A549 (cell line): Measurements from ENCODE around the gene MAP3K5. TPM values are rescaled to one million over a fixed set of nuclear protein-coding genes. Genes with fewer than 3 reads are reported as not detected.
"Not testable (repeated sequence)": the region's sequence is repeated elsewhere in the genome, so short reads cannot be mapped to it uniquely, and the experiment has no call there.

Experiments
- ATAC-seq, 2 experiments: fragments of 200-7000 bp in 1 of 2; fragments of >200 bp in 1 of 2; cut with Nextera tagmentation in 1 of 2; cut with Tn5 transposase in 1 of 2; 3 replicates each; pipeline versions ENCODE4 v1.8.0 to v1.9.1; 2018 to 2020; ENCODE audit warnings: mild to moderate bottlenecking in 1 of 2, moderate library complexity in 1 of 2
- CTCF ChIA-PET: fragments of 300-600 bp; sonication (Branson Sonifier 250); formaldehyde crosslinking; extraction: SDS; loops from one replicate; lab custom pipeline; 2021; ENCODE audit warnings: antibody characterized with exemption, inconsistent platforms; lab: Yijun Ruan, JAX
- POLR2A ChIA-PET: fragments of 350-600 bp; formaldehyde crosslinking; extraction: SDS; loops from one replicate; lab custom pipeline; 2021; ENCODE audit warnings: antibody characterized with exemption, inconsistent platforms; lab: Yijun Ruan, JAX
- DNase-seq, 2 experiments: peaks; one replicate each; pipeline versions ENCODE4 v3.0.0 to v3.0.0-alpha.2; 2011 to 2016; ENCODE audit warnings: low read depth in 1 of 2, low spot score in 1 of 2
- FAIRE-seq: peaks from 2 replicates; lab custom pipeline; 2011; peaks lifted over from hg19 to GRCh38; lab: Jason Lieb, UNC
- H3K27ac ChIP-seq, 2 experiments: fragments of >200 bp; sonication (Bioruptor Twin); formaldehyde crosslinking; 3 replicates each; pipeline ENCODE4 v1.5.1; 2016 to 2017
- H3K4me1 ChIP-seq: fragments of >200 bp; sonication (Bioruptor Twin); formaldehyde crosslinking; 3 replicates; pipeline ENCODE4 v1.6.1; 2016
- H3K4me2 ChIP-seq: fragments of >200 bp; sonication (Bioruptor Twin); formaldehyde crosslinking; 3 replicates; pipeline ENCODE4 v1.6.1; 2016
- H3K4me3 ChIP-seq: fragments of >200 bp; sonication (Bioruptor Twin); formaldehyde crosslinking; 3 replicates; pipeline ENCODE4 v1.5.1; 2016
- H3K9me3 ChIP-seq: fragments of >200 bp; sonication (Bioruptor Twin); formaldehyde crosslinking; 3 replicates; pipeline ENCODE4 v1.6.1; 2016
- CBX2 ChIP-seq: fragments of 200-600 bp; sonication (generic); IDR thresholded peaks from 2 replicates; pipeline ENCODE4 v1.6.1; 2016; ENCODE audit warnings: low read depth, mild to moderate bottlenecking, borderline replicate concordance
- CBX8 ChIP-seq: fragments of 200-600 bp; sonication (generic); IDR thresholded peaks from 2 replicates; pipeline ENCODE4 v1.6.1; 2016
- EHF ChIP-seq: fragments of 250-450 bp; sonication (Bioruptor Pico); IDR thresholded peaks from 2 replicates; pipeline ENCODE4 v1.5.0; 2020; ENCODE audit warnings: mild to moderate bottlenecking
- EHMT2 ChIP-seq: fragments of 200-600 bp; sonication (generic); IDR thresholded peaks from 2 replicates; pipeline ENCODE4 v1.6.1; 2016; ENCODE audit warnings: antibody characterized with exemption, low read depth, mild to moderate bottlenecking, moderate library complexity
- EP300 ChIP-seq, 2 experiments: fragments of >200 bp; sonication (Bioruptor Twin); formaldehyde crosslinking; IDR thresholded peaks; 2 replicates in 1 of 2; 3 replicates in 1 of 2; pipeline ENCODE4 v1.6.1; 2016 to 2017
- FOXS1 ChIP-seq: fragments of 250-450 bp; sonication (Bioruptor Pico); IDR thresholded peaks from 2 replicates; pipeline ENCODE4 v1.5.0; 2020; ENCODE audit warnings: mild to moderate bottlenecking, moderate library complexity
- GATA3 ChIP-seq: IDR thresholded peaks from 2 replicates; pipeline ENCODE4 v1.6.1; 2012; ENCODE audit warnings: borderline replicate concordance
- HDAC2 ChIP-seq: fragments of 200-600 bp; sonication (generic); IDR thresholded peaks from 2 replicates; pipeline ENCODE4 v1.6.1; 2016
- HEYL ChIP-seq: fragments of 250-450 bp; sonication (Bioruptor Pico); IDR thresholded peaks from 2 replicates; pipeline ENCODE4 v1.8.0; 2021; ENCODE audit warnings: mild to moderate bottlenecking, moderate library complexity
- HOXA7 ChIP-seq: fragments of 250-450 bp; sonication (Bioruptor Pico); IDR thresholded peaks from 2 replicates; pipeline ENCODE4 v1.5.0; 2020; ENCODE audit warnings: mild to moderate bottlenecking, moderate library complexity
- KDM5A ChIP-seq: fragments of 200-600 bp; sonication (generic); IDR thresholded peaks from 2 replicates; pipeline ENCODE4 v1.6.1; 2016; ENCODE audit warnings: antibody characterized with exemption, mild to moderate bottlenecking
- NFE2L2 ChIP-seq: fragments of 150-350 bp; conservative IDR thresholded peaks from 2 replicates; pipeline ENCODE4 v1.6.1; 2014; ENCODE audit warnings: low read length
- NR3C1 ChIP-seq: fragments of >200 bp; sonication (Bioruptor Twin); formaldehyde crosslinking; IDR thresholded peaks from 3 replicates; pipeline ENCODE4 v1.6.1; 2017
- RCOR1 ChIP-seq: fragments of 150-350 bp; IDR thresholded peaks from 2 replicates; pipeline ENCODE4 v1.6.1; 2014; ENCODE audit warnings: antibody characterized with exemption, low read length, low read depth
- RNF2 ChIP-seq: fragments of 200-600 bp; sonication (generic); IDR thresholded peaks from 2 replicates; pipeline ENCODE4 v1.6.1; 2016; ENCODE audit warnings: low read depth, mild to moderate bottlenecking, antibody characterized with exemption, moderate library complexity, borderline replicate concordance
- SREBF2 ChIP-seq: fragments of 450-650 bp; IDR thresholded peaks from 2 replicates; pipeline ENCODE4 v1.6.1; 2014; ENCODE audit warnings: mild to moderate bottlenecking, moderate library complexity
- ZC3H11A ChIP-seq: fragments of 450-650 bp; IDR thresholded peaks from 2 replicates; pipeline ENCODE4 v1.6.1; 2014; ENCODE audit warnings: antibody characterized with exemption, mild to moderate bottlenecking
- ZNF302 ChIP-seq: fragments of 250-450 bp; sonication (Bioruptor Pico); IDR thresholded peaks from 2 replicates; pipeline ENCODE4 v1.9.0; 2021; ENCODE audit warnings: inconsistent platforms, mild to moderate bottlenecking, moderate library complexity
- WGBS: methylation state at CpG from one replicate; pipeline ENCODE4 v1.1.6; 2017; ENCODE audit errors: missing lambda C conversion rate; 5-methylcytosine and 5-hydroxymethylcytosine counted together
- polyA plus RNA-seq, 4 experiments: library from polyadenylated mRNA; depleted of rRNA in 3 of 4; stranded (reverse); fragments of >200 nt; fragmentation: RNase III in 1 of 4; extraction: RNeasy Plus Mini Kit Qiagen cat#74134 plus additional on column Dnase treatment in 1 of 4; gene quantifications; 2 replicates in 3 of 4; 3 replicates in 1 of 4; pipeline ENCODE4 v1.2.3, GENCODE V29; 2011 to 2017
- TF ChIP-seq, protein P1 (sequence below): IDR thresholded peaks from 2 replicates; pipeline ENCODE4 v1.6.1; 2012
- TF ChIP-seq, protein P2 (sequence below): fragments of 250-450 bp; sonication (Bioruptor Pico); IDR thresholded peaks from 2 replicates; pipeline ENCODE4 v1.5.0; 2021; ENCODE audit warnings: mild to moderate bottlenecking, moderate library complexity, borderline replicate concordance
- TF ChIP-seq, protein P3 (sequence below): fragments of 450-650 bp; IDR thresholded peaks from 2 replicates; pipeline ENCODE4 v1.6.1; 2014; ENCODE audit warnings: antibody characterized with exemption

The MAP3K5 gene
- polyA plus RNA-seq, 2 of the 4 experiments (the other 2 are of a cell fraction): 2.1 to 4.1 TPM

DNA sequence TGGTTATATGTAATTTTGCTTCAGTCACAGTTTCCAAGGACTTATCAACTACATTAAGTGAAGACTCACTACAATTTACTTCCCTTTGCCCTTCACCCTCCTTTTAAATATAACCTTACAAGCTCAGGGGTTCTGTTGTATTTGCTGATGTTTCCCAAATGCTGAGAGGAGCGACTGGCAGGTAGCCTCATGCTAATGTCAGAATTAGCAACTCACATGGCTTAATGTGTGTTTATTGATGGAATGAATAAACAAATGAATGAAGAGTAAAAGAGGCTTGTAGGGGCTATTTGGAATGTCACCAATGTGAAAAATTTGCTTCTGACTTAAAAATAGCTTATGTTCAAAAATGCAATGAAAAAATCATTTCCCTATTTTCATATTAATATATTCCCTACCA lies 200.7 kb downstream of the MAP3K5 start:
- FAIRE-seq: no peak
- Histone ChIP-seq H3K9me3 (no peaks in the 10 kb centered on the region), H3K4me1 (peaks cover 10% of the 10 kb centered on the region), H3K27ac (no peak overlapping the region), H3K4me2 (no peak overlapping the region), H3K4me3 (no peak overlapping the region)
- no peak for ATAC-seq
- TF ChIP-seq EHF (CRISPR knock-in tag) (no peak), RCOR1 (no peak), RNF2 (no peak), HEYL (CRISPR knock-in tag) (no peak), NR3C1 (no peak), GATA3 (no peak), HOXA7 (no peak), EHMT2 (no peak), ZNF302 (CRISPR knock-in tag) (no peak), EP300 (IDR thresholded peaks at IDR 0.05) (no peak), KDM5A (no peak), HDAC2 (no peak), SREBF2 (no peak), FOXS1 (CRISPR knock-in tag) (no peak)
- TF ChIP-seq, protein P1, sequence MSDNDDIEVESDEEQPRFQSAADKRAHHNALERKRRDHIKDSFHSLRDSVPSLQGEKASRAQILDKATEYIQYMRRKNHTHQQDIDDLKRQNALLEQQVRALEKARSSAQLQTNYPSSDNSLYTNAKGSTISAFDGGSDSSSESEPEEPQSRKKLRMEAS: no peak
- TF ChIP-seq, protein P2, sequence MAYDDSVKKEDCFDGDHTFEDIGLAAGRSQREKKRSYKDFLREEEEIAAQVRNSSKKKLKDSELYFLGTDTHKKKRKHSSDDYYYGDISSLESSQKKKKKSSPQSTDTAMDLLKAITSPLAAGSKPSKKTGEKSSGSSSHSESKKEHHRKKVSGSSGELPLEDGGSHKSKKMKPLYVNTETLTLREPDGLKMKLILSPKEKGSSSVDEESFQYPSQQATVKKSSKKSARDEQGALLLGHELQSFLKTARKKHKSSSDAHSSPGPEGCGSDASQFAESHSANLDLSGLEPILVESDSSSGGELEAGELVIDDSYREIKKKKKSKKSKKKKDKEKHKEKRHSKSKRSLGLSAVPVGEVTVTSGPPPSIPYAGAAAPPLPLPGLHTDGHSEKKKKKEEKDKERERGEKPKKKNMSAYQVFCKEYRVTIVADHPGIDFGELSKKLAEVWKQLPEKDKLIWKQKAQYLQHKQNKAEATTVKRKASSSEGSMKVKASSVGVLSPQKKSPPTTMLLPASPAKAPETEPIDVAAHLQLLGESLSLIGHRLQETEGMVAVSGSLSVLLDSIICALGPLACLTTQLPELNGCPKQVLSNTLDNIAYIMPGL (CRISPR knock-in tag): no peak
- no peak for DNase-seq
- 88% methylated on average over 1 of the region's 1 CpG for WGBS
- ChIA-PET POLR2A (no interaction called here), CTCF (interaction anchor here (0.6 to 1.7 kb wide), 4 partner anchors 8 to 201 kb away, joined by 3 to 6 read pairs (median 4); partner anchors contain the start of gene MAP3K5)

DNA sequence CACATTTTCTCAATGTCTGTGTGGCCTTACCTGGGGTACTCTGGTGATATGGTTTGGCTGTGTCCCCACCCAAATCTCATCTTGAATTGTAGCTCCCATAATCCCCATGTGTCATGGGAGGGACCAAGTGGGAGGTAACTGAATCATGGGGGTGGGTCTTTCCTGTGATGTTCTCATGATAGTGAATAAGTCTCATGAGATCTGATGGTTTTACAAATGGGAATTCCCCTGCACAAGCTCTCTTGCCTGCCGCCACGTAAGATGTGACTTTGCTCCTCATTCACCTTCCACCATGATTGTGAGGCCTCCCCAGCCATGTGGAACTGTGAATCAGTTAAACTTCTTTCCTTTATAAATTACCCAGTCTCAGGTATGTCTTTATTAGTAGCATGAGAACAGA lies 201.4 kb downstream of the MAP3K5 start:
- CTCF ChIA-PET: interaction anchor here (1.3 to 7.7 kb wide), 3 partner anchors 53 to 202 kb away, joined by 5 to 41 read pairs (median 6); partner anchors contain the start of gene MAP3K5
- not testable (repeated sequence) for FAIRE-seq

DNA sequence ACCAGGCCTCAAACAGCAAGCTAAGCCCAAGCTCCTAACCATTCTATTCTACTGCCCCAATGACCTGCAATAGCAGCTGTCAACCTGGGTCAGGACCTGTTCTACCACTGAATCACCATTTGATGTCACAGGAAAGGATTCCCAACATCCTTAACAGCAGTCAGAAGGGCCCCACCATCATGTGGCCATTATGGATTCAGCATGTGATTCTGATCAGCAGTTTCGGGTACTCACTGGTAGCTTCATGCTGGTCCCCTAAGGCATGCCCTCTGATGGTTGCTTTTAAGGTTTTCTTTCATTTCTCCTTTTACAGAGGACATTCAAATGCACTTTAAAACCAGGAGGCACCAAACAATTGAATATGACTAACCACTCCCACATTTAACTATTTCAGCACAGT lies 204.8 kb downstream of the MAP3K5 start:
- Histone ChIP-seq H3K27ac (peak overlapping the region in 1 of 2 experiments; percentile 62; a peak in 1 of 6 replicates), H3K4me2 (no peak overlapping the region), H3K9me3 (no peaks in the 10 kb centered on the region), H3K4me1 (peaks cover 13% of the 10 kb centered on the region), H3K4me3 (no peak overlapping the region)
- no peak for DNase-seq
- TF ChIP-seq, protein P2 (CRISPR knock-in tag): no peak
- no peak for TF ChIP-seq RCOR1
- TF ChIP-seq CBX2: no peak
- TF ChIP-seq CBX8: no peak
- TF ChIP-seq EHF (CRISPR knock-in tag): no peak
- no peak for TF ChIP-seq ZC3H11A
- TF ChIP-seq, protein P3, sequence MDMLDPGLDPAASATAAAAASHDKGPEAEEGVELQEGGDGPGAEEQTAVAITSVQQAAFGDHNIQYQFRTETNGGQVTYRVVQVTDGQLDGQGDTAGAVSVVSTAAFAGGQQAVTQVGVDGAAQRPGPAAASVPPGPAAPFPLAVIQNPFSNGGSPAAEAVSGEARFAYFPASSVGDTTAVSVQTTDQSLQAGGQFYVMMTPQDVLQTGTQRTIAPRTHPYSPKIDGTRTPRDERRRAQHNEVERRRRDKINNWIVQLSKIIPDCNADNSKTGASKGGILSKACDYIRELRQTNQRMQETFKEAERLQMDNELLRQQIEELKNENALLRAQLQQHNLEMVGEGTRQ: no peak
- TF ChIP-seq NFE2L2: no peak
- CTCF ChIA-PET: interaction anchor here (1.1 to 7.7 kb wide), 2 partner anchors 15 to 204 kb away, joined by 3 to 41 read pairs; partner anchors contain the start of gene MAP3K5
- FAIRE-seq: no peak
- POLR2A ChIA-PET: interaction anchor here (0.9 kb wide), 1 partner anchor 205 kb away, joined by 3 read pairs; the partner anchor contains the start of gene MAP3K5
- WGBS: 100% methylated on average over 1 of the region's 1 CpG
- ATAC-seq: no peak

More for the DNA sequence above, 201.4 kb downstream of the MAP3K5 start:
- ATAC-seq, H3K4me3 ChIP-seq, H3K9me3 ChIP-seq, H3K27ac ChIP-seq, H3K4me2 ChIP-seq, POLR2A ChIA-PET, DNase-seq: not testable (repeated sequence)
- WGBS: 100% methylated on average over 2 of the region's 2 CpGs
- peaks cover 16% of the 10 kb centered on the region for H3K4me1 ChIP-seq
